HCT116 (cell line): ENCODE data around the gene CFAP61. TPM values are rescaled to one million over a fixed set of nuclear protein-coding genes. Genes with fewer than 3 reads are reported as not detected.

ENCODE experiments used
- ATAC-seq: fragments of 200-7000 bp; cut with Tn5 transposase; 2 replicates; pipeline ENCODE4 v1.9.1; 2020; ENCODE audit warnings: mild to moderate bottlenecking, moderate library complexity
- BruUV-seq: library from RNA; stranded (reverse); fragments of 400-500 nt; replicated peaks from 2 replicates; lab custom pipeline; 2021; lab: Mats Ljungman, UMichigan
- CTCF ChIA-PET: fragments of 300-600 bp; sonication (Branson Sonifier 250); formaldehyde crosslinking; loops from one replicate; lab custom pipeline; 2021; ENCODE audit warnings: antibody characterized with exemption; lab: Charles Lee
- POLR2A ChIA-PET: fragments of 300-600, 350-600 bp; sonication (Branson Sonifier 250); formaldehyde crosslinking; loops from one replicate; lab custom pipeline; 2021; ENCODE audit warnings: antibody characterized with exemption; lab: Charles Lee
- RAD21 ChIA-PET, 2 experiments: fragments of 300-600 bp; sonication (Branson Sonifier 250); formaldehyde crosslinking; loops; one replicate each; lab custom pipeline; 2023; ENCODE audit warnings: low total read pairs in 2 of 2; ENCODE audit not compliant: uncharacterized antibody in 2 of 2, unreplicated experiment in 2 of 2, low non-redundant PET in 1 of 2; lab: Charles Lee
- DNase-seq: peaks from one replicate; pipeline ENCODE4 v3.0.0-alpha.2; 2010; ENCODE audit warnings: low read depth, low spot score
- H2AFZ ChIP-seq: fragments of 200-600 bp; shearing (Covaris generic), sonication (generic); 2 replicates; pipeline ENCODE4 v1.6.1; 2017; ENCODE audit warnings: low read depth, mixed run types, mixed read lengths, antibody characterized with exemption, low read length; ENCODE audit not compliant: poor library complexity, severe bottlenecking
- H3K27ac ChIP-seq: 2 replicates; pipeline ENCODE4 v1.5.1; 2012; ENCODE audit warnings: low read depth, low read length
- H3K27me3 ChIP-seq: fragments of 200-600 bp; sonication (generic); 2 replicates; pipeline ENCODE4 v1.6.1; 2016; ENCODE audit warnings: mixed run types, low read length, mixed read lengths; ENCODE audit not compliant: insufficient read depth
- H3K36me3 ChIP-seq, 2 experiments: fragments of 200-500 bp in 1 of 2; fragments of 200-600 bp in 1 of 2; sonication (Bioruptor generic) in 1 of 2; sonication (generic) in 1 of 2; 2 replicates each; pipeline versions ENCODE4 v1.5.1 to v1.6.1; 2014 to 2016; ENCODE audit warnings: low read length in 2 of 2, inconsistent platforms in 1 of 2, mixed read lengths in 1 of 2, mixed run types in 1 of 2; ENCODE audit not compliant: insufficient read depth in 2 of 2, control insufficient read depth in 1 of 2
- H3K4me1 ChIP-seq, 2 experiments: fragments of 200-600 bp in 1 of 2; sonication (generic) in 1 of 2; 2 replicates each; pipeline versions ENCODE4 v1.5.1 to v1.6.1; 2012 to 2017; ENCODE audit warnings: low read length in 2 of 2, inconsistent platforms in 1 of 2, mild to moderate bottlenecking in 1 of 2, mixed read lengths in 1 of 2, mixed run types in 1 of 2, moderate library complexity in 1 of 2; ENCODE audit not compliant: insufficient read depth in 2 of 2, control insufficient read depth in 1 of 2
- H3K4me2 ChIP-seq: fragments of 200-600 bp; sonication (generic); 2 replicates; pipeline ENCODE4 v1.6.1; 2017; ENCODE audit warnings: mixed run types, low read length, mixed read lengths
- H3K4me3 ChIP-seq, 2 experiments: fragments of 200-600 bp in 1 of 2; sonication (generic) in 1 of 2; replicated peaks in 1 of 2; 2 replicates each; pipeline ENCODE4 v1.5.1; 2011 to 2016; ENCODE audit warnings: low read length in 2 of 2, control low read depth in 1 of 2, low read depth in 1 of 2, mild to moderate bottlenecking in 1 of 2, mixed read lengths in 1 of 2, mixed run types in 1 of 2
- H3K79me2 ChIP-seq: fragments of 200-600 bp; sonication (generic); 2 replicates; pipeline ENCODE4 v1.6.1; 2017; ENCODE audit warnings: mild to moderate bottlenecking, mixed run types, low read length, moderate library complexity, mixed read lengths; ENCODE audit not compliant: insufficient read depth
- H3K9ac ChIP-seq: fragments of 200-600 bp; sonication (generic); 2 replicates; pipeline ENCODE4 v1.6.1; 2016; ENCODE audit warnings: low read length, mixed read lengths
- H3K9me2 ChIP-seq: fragments of 200-600 bp; sonication (generic), shearing (Covaris generic); 2 replicates; pipeline ENCODE4 v1.6.1; 2017; ENCODE audit warnings: mixed run types, mild to moderate bottlenecking, moderate library complexity; ENCODE audit not compliant: insufficient read depth
- H3K9me3 ChIP-seq, 2 experiments: fragments of 200-500 bp in 1 of 2; fragments of 200-600 bp in 1 of 2; sonication (Bioruptor generic) in 1 of 2; sonication (generic) in 1 of 2; 2 replicates each; pipeline ENCODE4 v1.6.1; 2014 to 2017; ENCODE audit warnings: low read length in 2 of 2, mixed read lengths in 2 of 2, inconsistent platforms in 1 of 2, low read depth in 1 of 2, mild to moderate bottlenecking in 1 of 2, mixed run types in 1 of 2, moderate library complexity in 1 of 2; ENCODE audit not compliant: control insufficient read depth in 1 of 2, insufficient read depth in 1 of 2
- H4K20me1 ChIP-seq: fragments of 200-600 bp; sonication (generic), shearing (Covaris generic); 2 replicates; pipeline ENCODE4 v1.6.1; 2017; ENCODE audit warnings: mixed run types, mild to moderate bottlenecking, moderate library complexity; ENCODE audit not compliant: insufficient read depth
- ATF3 ChIP-seq: IDR thresholded peaks from 2 replicates; pipeline ENCODE4 v1.6.1; 2012
- CBX3 ChIP-seq: IDR thresholded peaks from 2 replicates; pipeline ENCODE4 v1.6.1; 2012; ENCODE audit warnings: low read depth
- CEBPB ChIP-seq: IDR thresholded peaks from 2 replicates; pipeline ENCODE4 v1.6.1; 2012; ENCODE audit warnings: low read depth
- EZH2phosphoT487 ChIP-seq: fragments of 200-600 bp; IDR thresholded peaks from 2 replicates; pipeline ENCODE4 v1.6.1; 2018; ENCODE audit warnings: antibody characterized with exemption, borderline replicate concordance
- JUND ChIP-seq: IDR thresholded peaks from 2 replicates; pipeline ENCODE4 v1.6.1; 2012
- MAX ChIP-seq: IDR thresholded peaks from 2 replicates; pipeline ENCODE4 v1.6.1; 2012
- POLR2A ChIP-seq: IDR thresholded peaks from 2 replicates; pipeline ENCODE4 v1.7.0; 2011; ENCODE audit warnings: borderline replicate concordance; ENCODE audit not compliant: insufficient read depth, insufficient read length; ENCODE audit errors: extremely low read depth
- RAD21 ChIP-seq: IDR thresholded peaks from 2 replicates; pipeline ENCODE4 v1.6.1; 2012; ENCODE audit warnings: low read depth, mild to moderate bottlenecking
- SP1 ChIP-seq: IDR thresholded peaks from 2 replicates; pipeline ENCODE4 v1.6.1; 2012; ENCODE audit warnings: low read depth
- TCF7L2 ChIP-seq: IDR thresholded peaks from 2 replicates; pipeline ENCODE4 v1.7.0; 2011; ENCODE audit warnings: borderline replicate concordance, inconsistent platforms; ENCODE audit not compliant: insufficient read depth, insufficient read length; ENCODE audit errors: extremely low read depth
- YY1 ChIP-seq: IDR thresholded peaks from 2 replicates; pipeline ENCODE4 v1.6.1; 2011; ENCODE audit warnings: low read length, low read depth, moderate library complexity, mild to moderate bottlenecking; ENCODE audit not compliant: insufficient replicate concordance; ENCODE audit errors: extremely low read depth
- ZBTB33 ChIP-seq: IDR thresholded peaks from 2 replicates; pipeline ENCODE4 v1.6.1; 2011; ENCODE audit warnings: mild to moderate bottlenecking, low read length, moderate library complexity; ENCODE audit not compliant: insufficient replicate concordance; ENCODE audit errors: extremely low read depth
- ZFX ChIP-seq: fragments of 450-650 bp; IDR thresholded peaks from 2 replicates; pipeline ENCODE4 v1.6.1; 2017
- intact Hi-C: fragments of 100-400 bp; cut with micrococcal nuclease; formaldehyde crosslinking; loops from 2 replicates; pipeline ENCODE4 v1.10.0; 2022
- total RNA-seq: library from RNA; stranded (reverse); gene quantifications from one replicate; pipeline ENCODE4 v1.2.1, GENCODE V29; 2021; ENCODE audit not compliant: unreplicated experiment

The CFAP61 gene
- total RNA-seq, 1 experiment from 2014 or later = 1.7 TPM

GRCh38 chr20:20009784-20010253 is 42.5 kb upstream of the CFAP61 start:
- no peaks in the 10 kb centered on the region for H3K36me3 ChIP-seq
- ATAC-seq = no peak
- BruUV-seq = no TSS peak
- no peak overlapping the region for H3K4me2 ChIP-seq
- H2AFZ ChIP-seq = no peak overlapping the region
- H3K9me2 ChIP-seq = no peaks in the 10 kb centered on the region
- no peak overlapping the region for H3K9ac ChIP-seq
- peaks cover 4 to 10% of the 10 kb centered on the region in 2 experiments; a peak in 3 of 4 replicates for H3K4me1 ChIP-seq
- H3K27ac ChIP-seq = no peak overlapping the region
- ChIA-PET POLR2A (no interaction called here), CTCF (interaction anchor here (1.7 kb wide), 1 partner anchor 16 kb away, joined by 5 read pairs; no protein-coding TSS in a partner anchor), RAD21 (no interaction called here)
- TF ChIP-seq ATF3 = no peak
- TF ChIP-seq JUND = no peak
- no peak for TF ChIP-seq RAD21
- TF ChIP-seq SP1 = no peak
- no peak for TF ChIP-seq YY1
- no peak for TF ChIP-seq MAX
- no peak for TF ChIP-seq ZBTB33
- TF ChIP-seq CBX3 = no peak
- TF ChIP-seq ZFX = no peak
- TF ChIP-seq POLR2A = no peak
- TF ChIP-seq CEBPB = no peak
- TF ChIP-seq TCF7L2 = no peak
- no peak for TF ChIP-seq EZH2phosphoT487
- no peaks in the 10 kb centered on the region for H3K79me2 ChIP-seq
- no peaks in the 10 kb centered on the region for H3K27me3 ChIP-seq
- no peaks in the 10 kb centered on the region for H4K20me1 ChIP-seq
- no peak overlapping the region for H3K4me3 ChIP-seq
- no peak for DNase-seq
- intact Hi-C loops = no loop called here
- H3K9me3 ChIP-seq = no peaks in the 10 kb centered on the region
